GM23338 (cell line): ENCODE measurements around the gene SNU13. TPM values are rescaled to one million over a fixed set of nuclear protein-coding genes. Genes with fewer than 3 reads are reported as not detected.

Experiments
- ATAC-seq: fragments of 200-7000 bp; cut with Tn5 transposase; 3 replicates; pipeline ENCODE4 v1.9.1; 2020
- DNase-seq: peaks from one replicate; pipeline ENCODE4 v3.0.0-alpha.2; 2015; ENCODE audit warnings: low spot score
- H2AFZ ChIP-seq: fragments of 200-600 bp; sonication (generic); 2 replicates; pipeline ENCODE4 v1.8.0; 2016; ENCODE audit warnings: antibody characterized with exemption, mild to moderate bottlenecking, moderate library complexity
- H3F3A ChIP-seq: fragments of 200-600 bp; sonication (generic); replicated peaks from 2 replicates; pipeline ENCODE4 v1.8.0; 2017; ENCODE audit warnings: antibody characterized with exemption, mixed run types, low read depth
- H3K27ac ChIP-seq: fragments of 200-600 bp; sonication (generic); 2 replicates; pipeline ENCODE4 v1.6.1; 2016; ENCODE audit warnings: low read depth
- H3K27me3 ChIP-seq: fragments of 200-600 bp; sonication (generic); 2 replicates; pipeline ENCODE4 v1.8.0; 2016; ENCODE audit warnings: mild to moderate bottlenecking, mixed run types, moderate library complexity; ENCODE audit not compliant: insufficient read depth
- H3K36me3 ChIP-seq: fragments of 200-600 bp; sonication (generic); 2 replicates; pipeline ENCODE4 v1.8.0; 2016; ENCODE audit warnings: mild to moderate bottlenecking; ENCODE audit not compliant: insufficient read depth
- H3K4me1 ChIP-seq: fragments of 200-600 bp; sonication (generic); 2 replicates; pipeline ENCODE4 v1.8.0; 2016; ENCODE audit warnings: mild to moderate bottlenecking, moderate library complexity; ENCODE audit not compliant: insufficient read depth
- H3K4me2 ChIP-seq: fragments of 200-600 bp; sonication (generic); 2 replicates; pipeline ENCODE4 v1.7.1; 2017; ENCODE audit warnings: mixed run types
- H3K4me3 ChIP-seq: fragments of 200-600 bp; sonication (generic); 2 replicates; pipeline ENCODE4 v1.6.1; 2016; ENCODE audit warnings: mixed run types
- H3K79me2 ChIP-seq: fragments of 200-600 bp; sonication (generic); replicated peaks from 2 replicates; pipeline ENCODE4 v1.8.0; 2017; ENCODE audit warnings: mild to moderate bottlenecking; ENCODE audit not compliant: insufficient read depth
- H3K9me2 ChIP-seq: fragments of 200-600 bp; sonication (generic); 2 replicates; pipeline ENCODE4 v1.8.0; 2017; ENCODE audit not compliant: insufficient read depth
- H4K20me1 ChIP-seq: fragments of 200-600 bp; sonication (generic); replicated peaks from 2 replicates; pipeline ENCODE4 v1.8.0; 2017; ENCODE audit warnings: mild to moderate bottlenecking; ENCODE audit not compliant: insufficient read depth
- H3K27ac Mint-ChIP-seq: 2 replicates; pipeline ENCODE4 v1.8.0; 2020; ENCODE audit warnings: inconsistent platforms, mild to moderate bottlenecking, moderate library complexity, mixed read lengths
- H3K27me3 Mint-ChIP-seq: 3 replicates; pipeline ENCODE4 v1.8.0; 2022; ENCODE audit warnings: low read depth, mild to moderate bottlenecking, moderate library complexity, mixed read lengths, inconsistent platforms; ENCODE audit not compliant: insufficient read depth, poor library complexity
- H3K36me3 Mint-ChIP-seq: 3 replicates; pipeline ENCODE4 v1.8.0; 2021; ENCODE audit warnings: low read depth, mild to moderate bottlenecking, inconsistent platforms, moderate library complexity, mixed read lengths
- H3K4me1 Mint-ChIP-seq: 3 replicates; pipeline ENCODE4 v1.8.0; 2020; ENCODE audit warnings: mild to moderate bottlenecking, inconsistent platforms, mixed read lengths
- H3K4me3 Mint-ChIP-seq: 3 replicates; pipeline ENCODE4 v1.8.0; 2021; ENCODE audit warnings: moderate library complexity, mild to moderate bottlenecking, inconsistent platforms, mixed read lengths
- H3K9me3 Mint-ChIP-seq: 3 replicates; pipeline ENCODE4 v1.8.0; 2020; ENCODE audit warnings: moderate library complexity, mild to moderate bottlenecking, inconsistent platforms, mixed read lengths
- JUNB ChIP-seq: IDR thresholded peaks from one replicate; pipeline ENCODE4 v1.6.1; 2016; ENCODE audit warnings: antibody characterized with exemption; ENCODE audit not compliant: unreplicated experiment
- polyA plus RNA-seq: library from polyadenylated mRNA; unstranded; fragments of >200 nt; fragmentation: Nextera tagmentation; extraction: Ambion mirVana; gene quantifications from 2 replicates; pipeline ENCODE4 v1.2.1, GENCODE V29; 2016
- total RNA-seq: library from RNA; depleted of rRNA; stranded (reverse); fragments of >200 nt; shearing (Covaris generic); gene quantifications from 2 replicates; pipeline ENCODE4 v1.2.3, GENCODE V29; 2014
- TF ChIP-seq, protein P1 (sequence below): fragments of 250-450 bp; sonication (Bioruptor Pico); IDR thresholded peaks from 2 replicates; pipeline ENCODE4 v1.5.0; 2020; ENCODE audit warnings: mild to moderate bottlenecking, moderate library complexity
- TF ChIP-seq, protein P2 (sequence below): IDR thresholded peaks from one replicate; pipeline ENCODE4 v1.6.1; 2018; ENCODE audit warnings: antibody characterized with exemption; ENCODE audit not compliant: unreplicated experiment
- TF ChIP-seq, protein P3 (sequence below), 2 experiments: fragments of 200-600 bp in 1 of 2; sonication (generic) in 1 of 2; conservative IDR thresholded peaks; 2 replicates each; pipeline versions ENCODE4 v1.5.1 to v1.6.1; 2016 to 2017; ENCODE audit warnings: antibody characterized with exemption in 2 of 2, low read depth in 2 of 2, mild to moderate bottlenecking in 2 of 2, moderate library complexity in 1 of 2

The SNU13 gene
- total and polyA plus RNA-seq, 2 experiments from 2014 or later, result 163 to 464 TPM

DNA sequence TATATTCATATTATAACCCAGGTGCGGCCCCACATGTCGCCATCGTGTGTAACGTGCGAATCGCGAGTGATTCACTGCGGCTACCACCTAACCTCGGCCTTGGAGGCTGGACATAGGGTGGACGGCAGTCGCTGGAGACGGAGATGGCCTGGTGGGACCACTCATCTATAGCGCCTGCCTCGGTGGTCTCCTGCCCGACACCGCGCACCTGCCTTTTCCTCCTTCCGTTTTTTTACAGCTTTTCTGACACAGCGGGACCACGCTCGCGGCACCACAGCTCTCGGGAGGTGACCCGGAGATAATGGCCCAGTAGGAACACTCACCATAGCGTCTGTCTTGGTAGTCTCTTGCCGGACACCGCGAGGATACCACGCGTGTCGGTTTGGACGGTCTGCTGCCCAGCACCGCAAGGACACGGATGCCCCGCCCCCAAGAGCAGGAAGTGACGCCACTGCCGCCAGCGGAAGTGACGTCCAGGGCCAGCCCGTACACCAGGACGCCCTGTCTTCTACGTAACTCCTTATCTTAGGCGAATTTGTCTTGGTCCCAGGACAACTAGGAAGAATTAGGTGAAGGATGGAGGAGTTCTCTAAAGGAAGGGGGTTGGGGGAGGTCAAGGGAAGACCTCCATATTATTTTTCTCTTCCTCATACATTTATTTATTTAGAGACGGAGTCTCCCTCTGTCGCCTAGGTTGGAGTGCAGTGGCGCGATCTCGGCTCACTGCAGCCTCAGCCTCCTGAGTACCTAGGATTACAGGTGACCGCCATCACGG is 6.4 kb downstream of the SNU13 start (continued):
- TF ChIP-seq, protein P1, sequence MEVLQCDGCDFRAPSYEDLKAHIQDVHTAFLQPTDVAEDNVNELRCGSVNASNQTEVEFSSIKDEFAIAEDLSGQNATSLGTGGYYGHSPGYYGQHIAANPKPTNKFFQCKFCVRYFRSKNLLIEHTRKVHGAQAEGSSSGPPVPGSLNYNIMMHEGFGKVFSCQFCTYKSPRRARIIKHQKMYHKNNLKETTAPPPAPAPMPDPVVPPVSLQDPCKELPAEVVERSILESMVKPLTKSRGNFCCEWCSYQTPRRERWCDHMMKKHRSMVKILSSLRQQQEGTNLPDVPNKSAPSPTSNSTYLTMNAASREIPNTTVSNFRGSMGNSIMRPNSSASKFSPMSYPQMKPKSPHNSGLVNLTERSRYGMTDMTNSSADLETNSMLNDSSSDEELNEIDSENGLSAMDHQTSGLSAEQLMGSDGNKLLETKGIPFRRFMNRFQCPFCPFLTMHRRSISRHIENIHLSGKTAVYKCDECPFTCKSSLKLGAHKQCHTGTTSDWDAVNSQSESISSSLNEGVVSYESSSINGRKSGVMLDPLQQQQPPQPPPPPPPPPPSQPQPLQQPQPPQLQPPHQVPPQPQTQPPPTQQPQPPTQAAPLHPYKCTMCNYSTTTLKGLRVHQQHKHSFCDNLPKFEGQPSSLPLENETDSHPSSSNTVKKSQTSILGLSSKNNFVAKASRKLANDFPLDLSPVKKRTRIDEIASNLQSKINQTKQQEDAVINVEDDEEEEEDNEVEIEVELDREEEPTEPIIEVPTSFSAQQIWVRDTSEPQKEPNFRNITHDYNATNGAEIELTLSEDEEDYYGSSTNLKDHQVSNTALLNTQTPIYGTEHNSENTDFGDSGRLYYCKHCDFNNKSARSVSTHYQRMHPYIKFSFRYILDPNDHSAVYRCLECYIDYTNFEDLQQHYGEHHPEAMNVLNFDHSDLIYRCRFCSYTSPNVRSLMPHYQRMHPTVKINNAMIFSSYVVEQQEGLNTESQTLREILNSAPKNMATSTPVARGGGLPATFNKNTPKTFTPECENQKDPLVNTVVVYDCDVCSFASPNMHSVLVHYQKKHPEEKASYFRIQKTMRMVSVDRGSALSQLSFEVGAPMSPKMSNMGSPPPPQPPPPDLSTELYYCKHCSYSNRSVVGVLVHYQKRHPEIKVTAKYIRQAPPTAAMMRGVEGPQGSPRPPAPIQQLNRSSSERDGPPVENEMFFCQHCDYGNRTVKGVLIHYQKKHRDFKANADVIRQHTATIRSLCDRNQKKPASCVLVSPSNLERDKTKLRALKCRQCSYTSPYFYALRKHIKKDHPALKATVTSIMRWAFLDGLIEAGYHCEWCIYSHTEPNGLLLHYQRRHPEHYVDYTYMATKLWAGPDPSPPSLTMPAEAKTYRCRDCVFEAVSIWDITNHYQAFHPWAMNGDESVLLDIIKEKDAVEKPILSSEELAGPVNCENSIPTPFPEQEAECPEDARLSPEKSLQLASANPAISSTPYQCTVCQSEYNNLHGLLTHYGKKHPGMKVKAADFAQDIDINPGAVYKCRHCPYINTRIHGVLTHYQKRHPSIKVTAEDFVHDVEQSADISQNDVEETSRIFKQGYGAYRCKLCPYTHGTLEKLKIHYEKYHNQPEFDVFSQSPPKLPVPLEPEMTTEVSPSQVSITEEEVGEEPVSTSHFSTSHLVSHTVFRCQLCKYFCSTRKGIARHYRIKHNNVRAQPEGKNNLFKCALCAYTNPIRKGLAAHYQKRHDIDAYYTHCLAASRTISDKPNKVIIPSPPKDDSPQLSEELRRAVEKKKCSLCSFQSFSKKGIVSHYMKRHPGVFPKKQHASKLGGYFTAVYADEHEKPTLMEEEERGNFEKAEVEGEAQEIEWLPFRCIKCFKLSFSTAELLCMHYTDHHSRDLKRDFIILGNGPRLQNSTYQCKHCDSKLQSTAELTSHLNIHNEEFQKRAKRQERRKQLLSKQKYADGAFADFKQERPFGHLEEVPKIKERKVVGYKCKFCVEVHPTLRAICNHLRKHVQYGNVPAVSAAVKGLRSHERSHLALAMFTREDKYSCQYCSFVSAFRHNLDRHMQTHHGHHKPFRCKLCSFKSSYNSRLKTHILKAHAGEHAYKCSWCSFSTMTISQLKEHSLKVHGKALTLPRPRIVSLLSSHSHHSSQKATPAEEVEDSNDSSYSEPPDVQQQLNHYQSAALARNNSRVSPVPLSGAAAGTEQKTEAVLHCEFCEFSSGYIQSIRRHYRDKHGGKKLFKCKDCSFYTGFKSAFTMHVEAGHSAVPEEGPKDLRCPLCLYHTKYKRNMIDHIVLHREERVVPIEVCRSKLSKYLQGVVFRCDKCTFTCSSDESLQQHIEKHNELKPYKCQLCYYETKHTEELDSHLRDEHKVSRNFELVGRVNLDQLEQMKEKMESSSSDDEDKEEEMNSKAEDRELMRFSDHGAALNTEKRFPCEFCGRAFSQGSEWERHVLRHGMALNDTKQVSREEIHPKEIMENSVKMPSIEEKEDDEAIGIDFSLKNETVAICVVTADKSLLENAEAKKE, result no peak
- no peak for TF ChIP-seq JUNB
- TF ChIP-seq, protein P2, sequence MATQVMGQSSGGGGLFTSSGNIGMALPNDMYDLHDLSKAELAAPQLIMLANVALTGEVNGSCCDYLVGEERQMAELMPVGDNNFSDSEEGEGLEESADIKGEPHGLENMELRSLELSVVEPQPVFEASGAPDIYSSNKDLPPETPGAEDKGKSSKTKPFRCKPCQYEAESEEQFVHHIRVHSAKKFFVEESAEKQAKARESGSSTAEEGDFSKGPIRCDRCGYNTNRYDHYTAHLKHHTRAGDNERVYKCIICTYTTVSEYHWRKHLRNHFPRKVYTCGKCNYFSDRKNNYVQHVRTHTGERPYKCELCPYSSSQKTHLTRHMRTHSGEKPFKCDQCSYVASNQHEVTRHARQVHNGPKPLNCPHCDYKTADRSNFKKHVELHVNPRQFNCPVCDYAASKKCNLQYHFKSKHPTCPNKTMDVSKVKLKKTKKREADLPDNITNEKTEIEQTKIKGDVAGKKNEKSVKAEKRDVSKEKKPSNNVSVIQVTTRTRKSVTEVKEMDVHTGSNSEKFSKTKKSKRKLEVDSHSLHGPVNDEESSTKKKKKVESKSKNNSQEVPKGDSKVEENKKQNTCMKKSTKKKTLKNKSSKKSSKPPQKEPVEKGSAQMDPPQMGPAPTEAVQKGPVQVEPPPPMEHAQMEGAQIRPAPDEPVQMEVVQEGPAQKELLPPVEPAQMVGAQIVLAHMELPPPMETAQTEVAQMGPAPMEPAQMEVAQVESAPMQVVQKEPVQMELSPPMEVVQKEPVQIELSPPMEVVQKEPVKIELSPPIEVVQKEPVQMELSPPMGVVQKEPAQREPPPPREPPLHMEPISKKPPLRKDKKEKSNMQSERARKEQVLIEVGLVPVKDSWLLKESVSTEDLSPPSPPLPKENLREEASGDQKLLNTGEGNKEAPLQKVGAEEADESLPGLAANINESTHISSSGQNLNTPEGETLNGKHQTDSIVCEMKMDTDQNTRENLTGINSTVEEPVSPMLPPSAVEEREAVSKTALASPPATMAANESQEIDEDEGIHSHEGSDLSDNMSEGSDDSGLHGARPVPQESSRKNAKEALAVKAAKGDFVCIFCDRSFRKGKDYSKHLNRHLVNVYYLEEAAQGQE, result no peak

DNA sequence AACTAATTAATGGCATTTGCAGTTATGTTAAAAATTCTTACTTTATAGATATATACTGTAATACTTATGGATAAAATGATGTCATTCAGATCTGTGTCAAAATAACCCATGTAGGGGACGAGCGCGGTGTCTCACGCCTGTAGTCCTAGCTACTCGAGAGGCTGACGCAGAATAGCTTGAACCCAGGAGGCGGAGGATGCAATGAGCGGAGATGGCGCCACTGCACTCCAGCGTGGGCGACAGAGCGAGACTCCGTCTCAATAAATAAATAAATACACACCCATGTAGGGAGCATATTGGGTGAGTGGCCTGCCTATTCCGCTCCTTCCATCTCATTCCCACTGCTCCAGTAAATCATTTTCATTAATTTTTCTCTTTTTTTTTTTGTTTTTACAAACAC is 7.1 kb downstream of the SNU13 start:
- Mint-ChIP-seq H3K27me3 (peaks cover 4% of the 10 kb centered on the region), H3K27ac (no peak overlapping the region), H3K4me3 (peak overlapping the region; percentile 100), H3K4me1 (no peaks in the 10 kb centered on the region; the same call in 2 of the 3 replicates), H3K9me3 (peaks cover 3% of the 10 kb centered on the region; the same call in 1 of the 3 replicates), H3K36me3 (peaks cover 44% of the 10 kb centered on the region)
- Histone ChIP-seq H3K79me2 (peaks cover 98% of the 10 kb centered on the region), H2AFZ (no peak overlapping the region), H3K27ac (no peak overlapping the region), H3K4me1 (peaks cover 3% of the 10 kb centered on the region; the same call in 1 of the 2 replicates), H3K4me2 (peak overlapping the region; percentile 82), H3K36me3 (peaks cover 20% of the 10 kb centered on the region), H3K27me3 (no peaks in the 10 kb centered on the region), H3K9me2 (no peaks in the 10 kb centered on the region), H3F3A (0 out of 2 replicates have a peak, but pooled peaks cover 3% of the 10 kb centered on the region), H4K20me1 (peaks cover 43% of the 10 kb centered on the region), H3K4me3 (peak overlapping the region; percentile 70)
- ATAC-seq (peak; percentile 21; the same call in 2 of the 3 replicates), DNase-seq (no peak)
- no peak for TF ChIP-seq JUNB
- TF ChIP-seq, protein P3, sequence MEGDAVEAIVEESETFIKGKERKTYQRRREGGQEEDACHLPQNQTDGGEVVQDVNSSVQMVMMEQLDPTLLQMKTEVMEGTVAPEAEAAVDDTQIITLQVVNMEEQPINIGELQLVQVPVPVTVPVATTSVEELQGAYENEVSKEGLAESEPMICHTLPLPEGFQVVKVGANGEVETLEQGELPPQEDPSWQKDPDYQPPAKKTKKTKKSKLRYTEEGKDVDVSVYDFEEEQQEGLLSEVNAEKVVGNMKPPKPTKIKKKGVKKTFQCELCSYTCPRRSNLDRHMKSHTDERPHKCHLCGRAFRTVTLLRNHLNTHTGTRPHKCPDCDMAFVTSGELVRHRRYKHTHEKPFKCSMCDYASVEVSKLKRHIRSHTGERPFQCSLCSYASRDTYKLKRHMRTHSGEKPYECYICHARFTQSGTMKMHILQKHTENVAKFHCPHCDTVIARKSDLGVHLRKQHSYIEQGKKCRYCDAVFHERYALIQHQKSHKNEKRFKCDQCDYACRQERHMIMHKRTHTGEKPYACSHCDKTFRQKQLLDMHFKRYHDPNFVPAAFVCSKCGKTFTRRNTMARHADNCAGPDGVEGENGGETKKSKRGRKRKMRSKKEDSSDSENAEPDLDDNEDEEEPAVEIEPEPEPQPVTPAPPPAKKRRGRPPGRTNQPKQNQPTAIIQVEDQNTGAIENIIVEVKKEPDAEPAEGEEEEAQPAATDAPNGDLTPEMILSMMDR (conservative IDR thresholded peaks at IDR 0.05; ENCODE audit: low read depth in 2 of 2), result no peak
